NT2/D1 (cell line): ENCODE measurements around the gene OPN5.

Experiments
- DNase-seq: peaks from one replicate; pipeline ENCODE4 v3.0.0-alpha.2; 2011; ENCODE audit warnings: low read depth, low spot score
- H3K27me3 ChIP-seq: 2 replicates; pipeline ENCODE4 v1.6.0; 2011; ENCODE audit warnings: mild to moderate bottlenecking; ENCODE audit not compliant: insufficient read length, insufficient read depth
- H3K36me3 ChIP-seq: 2 replicates; pipeline ENCODE4 v1.6.1; 2011; ENCODE audit warnings: mild to moderate bottlenecking, low read length, mixed read lengths; ENCODE audit not compliant: insufficient read depth, insufficient read length
- H3K4me1 ChIP-seq: 2 replicates; pipeline ENCODE4 v1.5.1; 2011; ENCODE audit not compliant: insufficient read depth, insufficient read length
- H3K4me3 ChIP-seq: 2 replicates; pipeline ENCODE4 v1.5.1; 2011; ENCODE audit warnings: low read depth; ENCODE audit not compliant: insufficient read length
- H3K9ac ChIP-seq: 2 replicates; pipeline ENCODE4 v1.6.0; 2011; ENCODE audit warnings: low read depth; ENCODE audit not compliant: insufficient read length
- H3K9me3 ChIP-seq: 2 replicates; pipeline ENCODE4 v1.5.1; 2011; ENCODE audit warnings: mild to moderate bottlenecking, low read length; ENCODE audit not compliant: insufficient read depth
- SUZ12 ChIP-seq: IDR thresholded peaks from 2 replicates; pipeline ENCODE4 v1.6.1; 2011; ENCODE audit not compliant: insufficient read length, insufficient read depth; ENCODE audit errors: extremely low read depth
- YY1 ChIP-seq: IDR thresholded peaks from 2 replicates; pipeline ENCODE4 v1.6.1; 2011; ENCODE audit not compliant: insufficient read length, insufficient read depth
- ZNF274 ChIP-seq: IDR thresholded peaks from 2 replicates; pipeline ENCODE4 v1.6.1; 2011; ENCODE audit warnings: mild to moderate bottlenecking, low read depth, low read length

The OPN5 gene

GRCh38 chr6:47789553-47789952 is 7.7 kb downstream of the OPN5 start:
- DNase-seq, result peak; percentile 23
- Histone ChIP-seq H3K4me1 (no peaks in the 10 kb centered on the region), H3K27me3 (peaks cover 16% of the 10 kb centered on the region), H3K4me3 (no peak overlapping the region), H3K9me3 (no peaks in the 10 kb centered on the region), H3K36me3 (no peaks in the 10 kb centered on the region), H3K9ac (no peak overlapping the region)
- no peak for TF ChIP-seq SUZ12

GRCh38 chr6:47792216-47792733 is 10.4 kb downstream of the OPN5 start:
- TF ChIP-seq SUZ12 (no peak), YY1 (no peak), ZNF274 (no peak)

GRCh38 chr6:47794577-47795135 is 12.8 kb downstream of the OPN5 start:
- Histone ChIP-seq H3K36me3 (no peaks in the 10 kb centered on the region), H3K27me3 (no peaks in the 10 kb centered on the region), H3K4me1 (no peaks in the 10 kb centered on the region), H3K9me3 (no peaks in the 10 kb centered on the region), H3K9ac (no peak overlapping the region), H3K4me3 (no peak overlapping the region)
- TF ChIP-seq YY1 (no peak), ZNF274 (no peak), SUZ12 (no peak)
- DNase-seq, result no peak

More at GRCh38 chr6:47792216-47792733, 10.4 kb downstream of the OPN5 start:
- no peak for DNase-seq
- no peaks in the 10 kb centered on the region for H3K36me3 ChIP-seq
- H3K9me3 ChIP-seq, result no peaks in the 10 kb centered on the region
- no peak overlapping the region for H3K4me3 ChIP-seq
- H3K4me1 ChIP-seq, result no peaks in the 10 kb centered on the region
- H3K27me3 ChIP-seq, result peaks cover 11% of the 10 kb centered on the region
- H3K9ac ChIP-seq, result no peak overlapping the region

GRCh38 chr6:47801984-47802383 is 20.2 kb downstream of the OPN5 start:
- DNase-seq, result no peak
- no peak overlapping the region for H3K9ac ChIP-seq
- H3K27me3 ChIP-seq, result no peaks in the 10 kb centered on the region
- no peak overlapping the region for H3K4me3 ChIP-seq
- H3K9me3 ChIP-seq, result no peaks in the 10 kb centered on the region
- TF ChIP-seq SUZ12 (no peak), ZNF274 (no peak)
- no peaks in the 10 kb centered on the region for H3K36me3 ChIP-seq
- H3K4me1 ChIP-seq, result no peaks in the 10 kb centered on the region

GRCh38 chr6:47804821-47805220 is 23.0 kb downstream of the OPN5 start:
- no peaks in the 10 kb centered on the region for H3K4me1 ChIP-seq
- no peaks in the 10 kb centered on the region for H3K9me3 ChIP-seq
- TF ChIP-seq ZNF274, result no peak
- no peak for TF ChIP-seq SUZ12
- TF ChIP-seq YY1, result no peak
- H3K9ac ChIP-seq, result no peak overlapping the region
- H3K27me3 ChIP-seq, result no peaks in the 10 kb centered on the region
- no peak overlapping the region for H3K4me3 ChIP-seq
- DNase-seq, result no peak
- H3K36me3 ChIP-seq, result no peaks in the 10 kb centered on the region

GRCh38 chr6:47809873-47810272 is 28.0 kb downstream of the OPN5 start:
- Histone ChIP-seq H3K9ac (no peak overlapping the region), H3K9me3 (no peaks in the 10 kb centered on the region), H3K4me1 (no peaks in the 10 kb centered on the region), H3K36me3 (no peaks in the 10 kb centered on the region), H3K27me3 (no peaks in the 10 kb centered on the region), H3K4me3 (no peak overlapping the region)
- no peak for TF ChIP-seq YY1
- no peak for TF ChIP-seq ZNF274
- no peak for TF ChIP-seq SUZ12
- no peak for DNase-seq

GRCh38 chr6:47810885-47811284 is 29.1 kb downstream of the OPN5 start:
- no peaks in the 10 kb centered on the region for H3K4me1 ChIP-seq
- DNase-seq, result no peak

GRCh38 chr6:47811443-47811842 is 29.6 kb downstream of the OPN5 start:
- no peak for DNase-seq
- no peaks in the 10 kb centered on the region for H3K9me3 ChIP-seq
- TF ChIP-seq SUZ12 (no peak), ZNF274 (no peak), YY1 (no peak)
- H3K36me3 ChIP-seq, result no peaks in the 10 kb centered on the region
- no peak overlapping the region for H3K9ac ChIP-seq
- H3K27me3 ChIP-seq, result no peaks in the 10 kb centered on the region
- no peak overlapping the region for H3K4me3 ChIP-seq
- H3K4me1 ChIP-seq, result no peaks in the 10 kb centered on the region

More at GRCh38 chr6:47810885-47811284, 29.1 kb downstream of the OPN5 start:
- no peaks in the 10 kb centered on the region for H3K36me3 ChIP-seq
- no peak overlapping the region for H3K9ac ChIP-seq
- no peaks in the 10 kb centered on the region for H3K27me3 ChIP-seq
- no peak overlapping the region for H3K4me3 ChIP-seq
- TF ChIP-seq SUZ12 (no peak), ZNF274 (no peak), YY1 (no peak)
- no peaks in the 10 kb centered on the region for H3K9me3 ChIP-seq
